Endometrial microvascular endothelial cells (primary cell): ENCODE results near the gene FHOD3. TPM values are rescaled to one million over a fixed set of nuclear protein-coding genes. Genes with fewer than 3 reads are reported as not detected.

ENCODE experiments used
- in situ Hi-C: cut with HindIII; loops from 2 replicates; pipeline ENCODE4 v1.10.0; 2017; ENCODE audit warnings: low sequenced_read_pairs, low pct_unique_long_range_greater_than_20kb; ENCODE audit errors: inconsistent ontology term
- total RNA-seq: library from RNA; depleted of rRNA; stranded (reverse); fragments of >200 nt; gene quantifications from one replicate; pipeline ENCODE4 v1.2.3, GENCODE V29; 2015; ENCODE audit errors: inconsistent ontology term

FHOD3 gene
- total RNA-seq, 1 donor from 2014 or later, result 0.93 TPM

DNA sequence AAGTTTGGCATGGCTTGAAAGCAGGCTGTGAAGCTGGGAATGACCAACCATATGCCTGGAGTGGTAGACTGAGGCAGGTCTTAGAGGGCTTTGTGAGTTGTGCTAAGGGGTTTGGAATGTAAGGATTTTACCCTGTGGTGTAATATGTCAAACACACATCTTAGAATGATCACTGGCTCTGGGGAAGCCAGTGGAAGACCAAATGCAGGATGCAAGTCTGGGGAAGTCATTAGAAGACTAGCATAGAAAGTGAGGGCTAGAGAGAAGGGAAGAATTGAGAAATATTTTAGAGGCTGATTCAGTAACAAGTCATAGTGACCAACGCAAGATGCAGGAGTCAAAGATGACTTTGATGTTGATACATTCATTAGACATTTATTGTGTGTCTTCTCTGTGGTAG is 3.5 kb upstream of the FHOD3 start:
- in situ Hi-C loops, result no loop called here

DNA sequence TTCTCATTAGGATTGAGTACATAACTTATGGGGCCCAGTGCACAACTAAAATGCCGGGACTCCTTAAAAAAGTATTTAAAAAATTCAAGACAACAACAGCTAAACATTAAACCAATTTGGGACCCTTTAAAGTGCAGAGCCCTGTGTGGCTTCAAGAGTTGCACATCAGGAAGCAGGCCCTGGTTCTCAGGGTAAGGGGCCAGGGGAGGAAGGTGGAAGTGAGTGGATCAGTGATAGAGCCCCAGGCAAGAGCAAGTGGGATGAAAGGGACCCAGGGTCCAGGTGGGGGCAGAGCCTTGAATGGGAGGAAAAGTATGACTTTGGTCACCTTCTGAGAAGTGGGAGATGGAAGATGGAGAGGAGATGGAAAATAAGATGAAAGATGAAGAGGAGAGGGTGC is 2.3 kb upstream of the FHOD3 start:
- in situ Hi-C loops, result no loop called here

DNA sequence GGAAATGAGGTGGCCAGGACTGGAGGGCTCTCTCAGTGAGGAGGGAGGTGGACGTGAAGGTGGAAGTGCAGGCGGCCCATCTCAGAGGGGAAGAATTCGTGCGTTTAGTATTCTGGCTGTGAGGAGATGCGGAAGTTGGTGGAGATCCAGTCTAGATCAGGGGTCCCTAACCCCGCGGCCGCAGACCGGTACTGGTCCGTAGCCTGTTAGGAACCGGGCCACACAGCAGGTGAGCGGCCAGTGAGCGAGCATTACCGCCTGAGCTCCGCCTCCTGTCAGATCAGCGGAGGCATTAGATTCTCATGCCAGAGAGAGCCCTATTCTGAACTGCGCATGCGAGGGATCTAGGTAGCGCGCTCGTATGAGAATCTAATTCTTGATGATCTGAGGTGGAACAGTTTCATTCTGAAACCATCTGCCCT is 1.6 kb upstream of the FHOD3 start:
- in situ Hi-C loops, result no loop called here

DNA sequence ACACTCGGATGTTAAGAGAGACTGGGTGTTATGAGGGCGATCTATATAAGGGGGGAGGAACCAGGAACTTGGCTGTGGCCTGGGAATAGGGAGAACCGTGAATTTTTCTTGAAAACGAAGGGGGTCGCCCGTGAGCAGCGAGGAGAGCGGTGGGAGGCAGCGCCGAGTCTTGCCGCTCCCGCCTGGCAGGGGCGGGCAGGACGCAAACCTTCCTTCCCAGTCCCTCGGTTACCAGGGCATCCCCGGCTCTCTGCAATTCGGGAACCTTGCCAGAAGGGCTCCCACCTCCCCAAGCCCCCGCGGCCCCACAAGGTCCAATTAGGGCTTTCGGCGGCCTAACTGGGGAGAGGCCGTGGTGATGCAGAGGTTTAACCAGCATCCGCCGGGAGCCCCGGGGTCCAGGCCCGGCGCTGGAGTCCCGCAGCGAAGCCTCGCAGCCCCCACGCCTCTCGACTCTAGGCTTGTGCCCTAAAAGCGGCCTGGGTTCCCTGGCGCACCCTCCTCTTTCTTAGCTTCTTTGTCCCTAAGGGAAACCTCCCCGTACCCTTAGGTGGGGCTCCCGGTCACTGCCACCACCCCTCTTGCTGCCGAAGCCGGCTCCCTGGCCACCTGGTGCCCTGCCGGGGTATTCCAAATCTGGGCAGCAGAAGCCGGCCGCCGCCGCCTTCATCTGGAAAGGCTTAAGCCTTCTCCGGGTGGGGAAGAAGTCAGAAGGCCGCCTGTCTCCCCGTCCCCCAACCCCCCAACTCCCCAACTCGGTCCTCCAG is 680 bp upstream of the FHOD3 start:
- in situ Hi-C loops, result no loop called here

DNA sequence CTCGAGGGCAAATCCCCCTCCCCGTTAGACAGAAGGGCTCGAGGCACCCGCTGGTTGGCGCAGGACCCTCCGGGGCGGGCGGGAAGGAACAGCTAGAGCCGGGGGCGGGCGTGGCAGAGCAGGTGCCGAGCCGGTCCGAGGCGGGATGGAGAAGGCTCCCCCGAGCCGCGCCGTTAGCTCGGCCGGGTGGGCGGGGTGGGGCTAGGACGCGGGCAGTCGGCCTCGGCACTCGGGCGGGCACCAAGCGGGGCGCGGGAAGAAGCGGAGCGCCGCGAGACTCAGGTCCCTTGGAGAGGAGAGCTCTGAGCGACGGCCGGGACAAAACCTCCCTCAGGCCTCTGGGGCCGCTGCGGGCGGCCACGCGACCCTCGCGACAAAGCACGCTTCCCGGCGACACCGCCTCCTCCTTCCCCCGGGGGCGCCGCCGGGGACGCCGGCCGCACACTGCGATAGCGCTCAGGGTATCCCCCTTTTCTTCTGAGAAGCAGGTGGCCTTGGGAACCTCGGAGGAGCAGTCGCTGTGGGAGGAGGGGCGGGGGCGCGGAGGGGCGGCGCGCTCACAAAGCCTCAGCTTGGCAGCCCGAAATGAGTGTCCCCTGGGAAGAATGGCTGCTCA is 721 bp downstream of the FHOD3 start:
- in situ Hi-C loops, result no loop called here

DNA sequence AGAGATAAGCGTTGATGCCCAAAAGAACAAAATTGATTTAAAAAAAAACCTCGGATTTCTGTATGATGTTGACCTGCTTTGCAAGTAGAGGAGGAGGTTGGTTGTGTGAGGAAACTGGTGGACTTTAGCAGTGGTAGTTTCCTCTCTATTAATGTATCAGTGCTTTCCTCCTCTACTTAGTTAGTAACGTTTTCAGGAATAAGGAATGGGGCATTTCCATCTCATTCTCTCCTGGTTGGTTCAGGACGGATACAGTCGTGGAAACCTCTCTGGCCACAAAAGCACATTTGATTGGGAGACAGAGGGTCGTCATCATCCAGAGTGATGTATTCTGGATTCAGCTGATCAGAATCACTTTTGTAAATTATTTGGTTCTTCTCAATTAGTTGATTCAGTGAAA is 1.5 kb downstream of the FHOD3 start:
- in situ Hi-C loops, result no loop called here

DNA sequence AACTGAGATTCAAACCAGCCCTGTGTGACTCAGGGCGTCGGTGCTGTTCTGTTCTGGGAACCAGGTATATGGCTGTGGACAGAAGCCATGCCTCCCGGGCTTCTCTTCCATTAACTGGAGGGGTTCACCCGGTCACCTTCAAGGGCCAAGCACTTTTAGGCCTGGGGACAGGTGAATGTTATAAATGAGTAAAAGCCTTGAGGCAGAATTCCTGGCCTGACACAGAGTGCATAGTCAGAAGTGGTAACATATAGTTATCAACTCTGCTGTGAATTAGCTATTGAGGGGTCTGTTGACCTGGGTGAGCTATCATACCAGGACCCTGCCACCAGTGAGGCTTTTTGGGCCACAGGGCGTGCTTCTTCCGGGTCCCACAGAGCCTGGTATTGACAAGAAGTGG is 2.7 kb downstream of the FHOD3 start:
- in situ Hi-C loops, result no loop called here

DNA sequence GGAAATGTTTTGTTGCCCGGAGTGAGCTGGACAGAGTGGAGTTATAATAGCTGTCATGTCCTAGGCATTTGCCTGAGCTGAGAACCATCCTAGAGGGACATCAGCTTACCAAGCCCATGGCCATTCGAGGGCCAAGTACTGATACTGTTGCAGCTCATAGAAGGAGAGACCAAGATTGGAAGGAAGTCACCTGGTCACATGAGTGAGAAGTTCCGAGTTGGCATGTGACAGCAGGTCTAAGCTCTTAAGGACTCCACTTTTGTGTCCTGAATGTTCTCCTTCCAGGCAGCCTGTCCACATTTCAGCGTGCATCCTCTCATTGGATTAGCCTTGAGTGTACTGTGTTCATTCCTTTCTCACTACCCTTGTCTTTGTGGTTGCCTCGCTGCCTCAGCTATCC is 4.4 kb downstream of the FHOD3 start:
- in situ Hi-C loops, result no loop called here

DNA sequence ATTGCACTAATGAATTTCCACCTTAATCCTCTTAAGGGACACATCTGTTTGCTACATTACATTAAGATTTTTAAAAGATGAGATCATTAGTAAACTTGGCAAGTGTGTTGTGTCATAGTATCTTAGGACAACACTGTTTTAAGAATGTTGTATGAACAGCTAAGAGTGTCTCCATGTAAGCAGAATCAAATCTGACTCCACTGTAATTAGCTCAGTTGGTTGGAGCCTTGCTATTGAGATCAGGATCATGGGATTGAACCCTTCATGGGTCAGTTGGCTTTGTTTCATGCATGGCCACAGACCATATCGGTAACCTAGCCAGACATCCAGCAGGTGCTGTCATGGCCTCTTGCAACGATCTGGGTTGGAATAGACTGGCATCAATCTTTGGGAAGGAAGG is 5.2 kb downstream of the FHOD3 start:
- in situ Hi-C loops, result no loop called here

DNA sequence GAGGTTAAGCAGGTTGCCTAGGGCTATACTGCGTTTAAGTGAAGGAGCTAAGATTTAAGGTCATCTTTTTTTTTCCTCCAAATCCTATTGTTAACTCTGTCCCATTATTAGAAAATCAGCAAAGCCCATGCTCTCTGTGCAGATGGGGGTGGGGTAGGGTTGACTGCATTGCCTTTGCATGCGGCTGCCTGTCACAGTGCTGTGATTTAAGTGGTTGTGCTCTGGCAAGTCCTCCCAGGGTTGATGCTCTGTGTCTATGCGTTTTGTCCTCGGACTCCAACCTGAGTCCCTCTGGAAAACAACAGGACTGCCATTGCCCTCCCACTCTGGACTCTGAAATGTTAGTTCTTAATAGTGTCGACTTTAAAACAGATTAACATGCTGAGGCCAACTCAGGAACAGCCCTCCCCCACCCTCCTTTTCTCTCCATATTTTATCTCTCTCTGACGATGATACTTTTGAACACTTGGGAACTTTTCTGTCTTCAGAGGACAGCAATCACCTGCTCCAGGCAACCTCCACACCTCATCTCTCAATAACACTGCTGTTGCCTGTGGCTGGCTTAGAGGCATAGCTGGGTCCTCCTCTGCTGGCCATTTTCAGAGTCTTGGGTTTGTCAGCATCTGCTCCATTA is 5.8 kb downstream of the FHOD3 start:
- in situ Hi-C loops, result no loop called here

DNA sequence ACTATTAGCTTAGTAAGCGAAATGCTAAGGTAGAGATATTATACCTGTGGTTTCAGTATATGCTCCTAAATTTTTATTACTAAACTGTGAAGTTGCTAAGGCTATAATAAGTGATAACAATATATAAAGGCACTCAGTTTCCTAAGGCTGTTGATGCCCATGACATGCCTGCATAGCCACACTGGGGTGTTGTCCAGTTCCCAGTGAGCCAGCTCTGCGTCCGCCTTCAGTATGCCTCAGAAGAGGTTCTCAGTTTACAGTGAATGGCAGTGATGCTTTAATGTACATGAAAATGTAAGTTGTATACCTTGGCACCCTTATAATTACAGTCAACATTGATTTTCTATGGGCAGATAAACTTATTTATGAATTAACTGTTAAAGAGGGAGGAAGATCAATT is 7.2 kb downstream of the FHOD3 start:
- in situ Hi-C loops, result no loop called here

DNA sequence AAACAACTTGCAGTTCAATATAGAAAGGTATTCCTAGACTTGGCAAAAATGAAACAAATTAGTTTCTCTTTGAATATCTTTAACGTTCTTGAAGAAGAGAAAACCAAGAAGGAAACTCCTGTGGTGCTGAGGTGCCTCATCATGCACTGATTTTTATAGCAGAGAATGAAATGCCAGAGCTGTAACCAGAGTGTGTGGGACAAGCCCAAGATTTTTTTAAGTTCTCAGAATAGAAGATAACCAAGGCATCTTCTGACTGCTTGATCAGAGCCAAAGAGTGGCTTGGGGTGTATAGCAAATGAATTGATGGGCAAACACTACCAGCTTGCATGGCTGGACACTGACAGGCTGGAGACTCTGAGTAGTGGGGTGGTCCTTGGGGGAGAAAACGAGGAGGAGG is 7.9 kb downstream of the FHOD3 start:
- in situ Hi-C loops, result no loop called here

DNA sequence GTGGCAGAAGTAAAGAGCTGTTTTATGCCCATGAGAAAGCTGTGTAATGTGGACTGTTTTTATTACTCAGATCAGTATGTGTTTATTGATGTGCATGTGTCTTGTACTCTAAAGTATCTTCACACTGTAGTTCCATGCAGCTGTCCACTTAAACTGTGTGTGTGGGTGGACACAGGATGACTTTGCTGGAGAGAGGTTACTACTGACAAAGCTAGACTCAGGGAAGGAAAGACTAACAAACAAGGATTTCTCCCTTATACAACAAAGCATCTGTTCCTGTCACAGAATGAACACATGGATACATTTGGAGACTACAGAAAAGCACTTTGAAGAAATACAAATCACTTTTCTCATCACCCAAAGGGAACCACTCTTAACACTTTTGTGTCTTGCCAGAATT is 10.0 kb downstream of the FHOD3 start:
- in situ Hi-C loops, result no loop called here

DNA sequence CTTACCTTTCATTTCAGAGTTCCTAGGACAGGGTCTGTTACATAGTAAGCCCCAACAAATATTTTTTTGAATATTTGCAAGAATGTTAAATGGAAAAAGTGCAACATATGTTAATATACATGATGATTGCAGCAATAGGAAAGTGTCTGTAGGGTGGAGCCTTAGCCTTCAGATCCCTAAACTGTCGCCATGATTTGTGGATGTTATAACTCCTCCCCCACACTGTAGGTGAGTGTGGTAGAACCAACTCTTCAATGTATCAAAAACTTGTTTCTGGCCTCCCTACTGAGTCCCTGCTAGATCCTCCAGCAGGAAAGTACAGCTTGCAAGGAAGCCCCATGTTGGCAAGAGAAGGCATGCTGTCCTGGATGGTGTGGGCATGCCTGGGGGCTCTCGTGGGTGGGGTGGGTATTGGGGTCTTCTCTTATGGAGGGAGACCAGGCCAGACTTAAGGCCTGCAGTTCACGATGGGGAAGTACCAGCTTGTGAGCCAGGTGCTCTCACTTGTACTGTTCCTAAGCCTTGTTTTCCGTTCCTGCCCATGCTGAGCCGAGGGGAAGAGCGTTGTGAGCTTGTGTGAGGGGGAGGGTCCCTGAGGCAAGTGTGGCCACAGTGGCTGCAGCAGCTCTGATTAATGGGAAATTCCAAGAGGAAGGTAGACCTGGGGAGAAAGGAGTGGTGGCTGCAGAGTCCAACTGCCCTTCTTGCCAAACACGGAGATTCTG is 11.4 kb downstream of the FHOD3 start:
- in situ Hi-C loops, result no loop called here

DNA sequence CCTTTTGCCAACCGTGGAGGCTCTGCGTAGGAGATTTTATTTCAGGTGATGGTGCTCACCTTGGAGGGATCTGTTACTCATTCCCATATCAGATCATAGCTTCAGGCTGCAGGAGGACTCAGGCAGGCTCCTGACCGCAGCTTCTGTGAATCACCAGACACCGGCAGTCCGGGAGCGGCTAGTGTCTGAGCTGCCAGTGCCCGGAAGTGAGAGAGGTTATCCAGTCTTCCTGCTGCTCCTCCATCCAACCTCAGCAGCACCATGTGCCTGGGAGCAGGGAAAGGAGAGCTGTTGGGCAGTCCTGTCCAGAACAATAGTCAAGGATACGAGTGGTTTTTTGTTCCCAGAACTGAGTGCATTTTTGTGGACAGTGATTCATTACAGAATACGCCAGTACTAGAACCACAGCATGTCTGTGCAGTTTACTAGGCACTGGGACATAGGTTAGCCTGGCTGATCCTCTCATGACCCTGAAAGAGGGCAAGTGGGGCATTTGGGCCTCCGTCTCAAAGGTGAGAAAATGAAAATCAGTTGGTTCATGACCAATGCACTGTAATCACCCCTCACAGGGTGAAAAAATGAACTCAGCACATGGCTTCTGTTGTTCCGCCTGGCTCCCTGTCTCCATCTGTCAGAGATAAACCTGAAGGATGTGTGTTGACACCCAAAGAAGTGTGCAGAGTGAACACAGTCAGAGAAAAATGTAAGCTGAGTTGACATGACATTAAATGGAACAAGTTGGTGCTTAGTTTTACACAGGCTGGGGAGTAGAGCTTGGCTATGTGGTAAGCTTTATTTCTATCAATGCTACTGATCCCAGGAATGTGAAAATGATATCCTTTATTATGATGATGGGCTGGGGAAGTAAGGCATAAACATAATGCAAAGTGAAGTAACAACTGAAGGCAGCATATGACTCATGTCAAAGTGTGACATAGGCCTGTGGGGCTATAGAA is 12.2 kb downstream of the FHOD3 start:
- in situ Hi-C loops, result no loop called here

DNA sequence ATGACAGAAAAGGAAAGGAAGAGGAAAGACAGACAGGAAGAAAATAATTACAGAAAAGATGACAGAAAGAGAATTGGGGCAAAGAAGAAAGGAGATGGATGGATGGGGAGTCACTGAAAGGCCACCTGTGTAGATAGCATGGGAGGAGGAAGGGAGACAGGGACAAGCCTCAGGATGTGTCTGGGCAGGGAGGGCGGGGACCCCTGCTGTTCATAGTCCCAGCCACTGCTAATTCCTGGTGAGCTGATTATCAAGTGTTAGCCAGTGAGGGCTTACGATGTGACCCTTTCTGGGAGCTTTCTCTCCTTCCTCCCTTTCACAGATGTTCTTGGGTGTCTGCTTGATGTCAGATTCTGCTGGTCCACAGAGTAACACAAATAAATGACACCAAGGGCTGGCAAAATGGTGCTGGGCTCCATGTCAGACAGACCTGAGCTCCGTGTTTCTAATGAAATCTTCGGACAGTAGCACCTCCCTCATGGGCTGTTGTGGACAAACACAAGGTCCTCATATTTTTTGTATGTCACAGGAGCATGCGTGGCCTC is 13.6 kb downstream of the FHOD3 start:
- in situ Hi-C loops, result no loop called here

DNA sequence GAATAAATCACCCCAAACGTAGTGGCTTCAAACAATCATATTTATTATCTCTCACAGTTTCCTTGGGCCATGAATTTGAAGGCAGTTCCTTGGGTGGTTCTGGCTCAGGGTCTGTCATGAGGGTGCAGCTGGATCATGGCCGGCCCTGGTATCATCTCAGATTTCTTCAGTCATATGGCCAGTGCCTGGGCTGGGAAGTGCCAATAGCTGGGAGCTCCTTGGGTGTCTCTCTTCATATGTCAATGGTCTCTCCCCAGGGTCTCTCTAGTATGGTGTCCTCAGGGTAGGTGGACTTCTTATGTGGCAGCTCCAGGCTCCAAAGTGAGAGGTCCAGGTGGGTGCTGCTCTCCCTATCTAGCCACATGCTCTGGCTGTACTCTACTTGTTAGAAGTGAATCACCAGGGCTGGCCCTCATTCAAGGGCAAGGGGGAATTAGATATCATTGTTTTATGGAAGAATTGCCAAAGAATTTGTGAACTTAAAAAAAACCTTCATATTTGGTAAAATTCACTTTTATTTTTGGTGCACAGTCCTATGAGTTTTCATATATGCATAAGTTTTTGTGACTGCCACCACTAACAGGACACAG is 15.4 kb downstream of the FHOD3 start:
- in situ Hi-C loops, result no loop called here

DNA sequence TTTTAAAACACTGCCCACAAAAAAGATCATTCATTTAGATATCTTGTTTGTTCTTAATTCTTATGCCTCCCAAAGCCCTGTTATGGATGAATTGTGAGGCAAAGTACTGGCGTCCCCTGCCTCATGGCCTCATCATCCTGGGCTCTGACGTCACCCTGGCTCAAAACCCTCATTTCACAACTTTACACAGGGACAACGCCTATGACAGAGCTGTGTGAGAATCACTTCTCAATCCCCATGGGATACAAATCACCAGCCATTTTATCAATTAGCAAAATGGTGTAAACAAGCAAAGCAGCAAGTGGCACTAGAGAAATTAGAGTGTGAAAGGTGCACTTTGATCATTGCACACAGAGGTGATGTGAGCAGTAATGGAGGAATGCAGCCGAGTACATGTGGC is 16.6 kb downstream of the FHOD3 start:
- in situ Hi-C loops, result no loop called here
